K562 (cell line): ENCODE measurements around the gene MAP3K15. TPM values are rescaled to one million over a fixed set of nuclear protein-coding genes. Genes with fewer than 3 reads are reported as not detected.

Experiments used
- ATAC-seq: fragments of 200-7000 bp; cut with Tn5 transposase; 3 replicates; pipeline ENCODE4 v1.9.1; 2020; ENCODE audit warnings: moderate library complexity
- BruUV-seq: library from RNA; stranded (reverse); fragments of 400-500 nt; replicated peaks from 2 replicates; lab custom pipeline; 2021; lab: Mats Ljungman, UMichigan
- CTCF ChIA-PET: fragments of 300-600 bp; formaldehyde crosslinking; extraction: SDS; loops from one replicate; lab custom pipeline; 2021; ENCODE audit warnings: low intra/inter-chr PET ratio; lab: Yijun Ruan, JAX
- POLR2A ChIA-PET: fragments of 300-600, 350-650 bp; sonication (Branson Sonifier 250); formaldehyde crosslinking; extraction: SDS; loops from one replicate; lab custom pipeline; 2021; ENCODE audit warnings: antibody characterized with exemption, inconsistent platforms; lab: Yijun Ruan, JAX
- DNase-seq, 4 experiments: peaks; one replicate each; pipeline versions ENCODE4 v3.0.0 to v3.0.0-alpha.2; 2011 to 2018; ENCODE audit warnings: low spot score in 3 of 4, mixed read lengths in 3 of 4; ENCODE audit errors: extremely low read depth in 1 of 4
- FAIRE-seq: peaks from 2 replicates; lab custom pipeline; 2011; peaks lifted over from hg19 to GRCh38; lab: Jason Lieb, UNC
- H2AFZ ChIP-seq: 2 replicates; pipeline ENCODE4 v1.6.0; 2011; ENCODE audit warnings: low read depth, low read length, control low read depth, inconsistent platforms
- H3K27ac ChIP-seq: fragments of 200-600 bp; 3 replicates; pipeline ENCODE4 v1.8.0; 2011; ENCODE audit warnings: low read depth, mild to moderate bottlenecking, control low read depth, inconsistent platforms, low read length, moderate library complexity, mixed read lengths; ENCODE audit errors: extremely low read depth
- H3K27me3 ChIP-seq, 2 experiments: fragments of 300-600 bp in 1 of 2; 2 replicates in 1 of 2; 3 replicates in 1 of 2; pipeline versions ENCODE4 v1.6.0 to v1.8.0; 2011; ENCODE audit warnings: inconsistent platforms in 2 of 2, low read length in 2 of 2, mild to moderate bottlenecking in 1 of 2, mixed read lengths in 1 of 2, moderate library complexity in 1 of 2; ENCODE audit not compliant: control insufficient read depth in 2 of 2, insufficient read depth in 2 of 2
- H3K36me3 ChIP-seq: fragments of 300-600 bp; 3 replicates; pipeline ENCODE4 v1.8.0; 2011; ENCODE audit warnings: mild to moderate bottlenecking, low read length, inconsistent platforms; ENCODE audit not compliant: control insufficient read depth, insufficient read depth
- H3K4me1 ChIP-seq, 2 experiments: fragments of 200-600 bp in 1 of 2; replicated peaks in 1 of 2; 2 replicates in 1 of 2; 3 replicates in 1 of 2; pipeline versions ENCODE4 v1.5.1 to v1.8.0; 2011; ENCODE audit warnings: inconsistent platforms in 2 of 2, low read length in 2 of 2, mild to moderate bottlenecking in 1 of 2, mixed read lengths in 1 of 2, moderate library complexity in 1 of 2; ENCODE audit not compliant: control insufficient read depth in 2 of 2, insufficient read depth in 2 of 2
- H3K4me2 ChIP-seq: 2 replicates; pipeline ENCODE4 v1.6.1; 2011; ENCODE audit warnings: low read length, control low read depth, inconsistent platforms, mixed read lengths; ENCODE audit not compliant: insufficient read depth
- H3K4me3 ChIP-seq: fragments of 200-600 bp; sonication (generic), shearing (Covaris generic); 2 replicates; pipeline ENCODE4 v1.5.1; 2016; ENCODE audit warnings: control low read depth, inconsistent platforms
- H3K79me2 ChIP-seq: fragments of 200-600 bp; 3 replicates; pipeline ENCODE4 v1.8.0; 2011; ENCODE audit warnings: low read length, inconsistent platforms; ENCODE audit not compliant: control insufficient read depth, insufficient read depth
- H3K9ac ChIP-seq, 2 experiments: 2 replicates each; pipeline versions ENCODE4 v1.6.0 to v1.6.1; 2011; ENCODE audit warnings: low read depth in 2 of 2, low read length in 2 of 2, control low read depth in 1 of 2, inconsistent platforms in 1 of 2, mild to moderate bottlenecking in 1 of 2, mixed read lengths in 1 of 2; ENCODE audit not compliant: insufficient read depth in 1 of 2
- H3K9me1 ChIP-seq: one replicate; pipeline ENCODE4 v1.6.0; 2011; ENCODE audit warnings: inconsistent platforms, mild to moderate bottlenecking, low read length, moderate library complexity; ENCODE audit not compliant: control insufficient read depth, insufficient read depth
- H3K9me3 ChIP-seq: replicated peaks from 2 replicates; pipeline ENCODE4 v1.5.1; 2011; ENCODE audit warnings: low read depth, low read length, inconsistent platforms; ENCODE audit not compliant: control insufficient read depth, insufficient read depth
- H4K20me1 ChIP-seq: replicated peaks from 2 replicates; pipeline ENCODE4 v1.6.1; 2011; ENCODE audit warnings: low read length, inconsistent platforms, mixed read lengths; ENCODE audit not compliant: control insufficient read depth, insufficient read depth
- ELF2 ChIP-seq: fragments of 250-450 bp; sonication (Bioruptor Pico); IDR thresholded peaks from 2 replicates; pipeline ENCODE4 v1.5.0; 2021; ENCODE audit warnings: mild to moderate bottlenecking
- KAT7 ChIP-seq: sonication (generic); formaldehyde crosslinking; IDR thresholded peaks from 2 replicates; pipeline ENCODE4 v1.8.0; 2022; ENCODE audit warnings: missing genetic modification reagents, mild to moderate bottlenecking, borderline replicate concordance
- OTX1 ChIP-seq: fragments of 450-650 bp; formaldehyde crosslinking; IDR thresholded peaks from 2 replicates; pipeline ENCODE4 v1.4.0; 2022; ENCODE audit warnings: mild to moderate bottlenecking
- SIN3B ChIP-seq: fragments of 450-650 bp; IDR thresholded peaks from 2 replicates; pipeline ENCODE4 v1.6.1; 2017; ENCODE audit warnings: low read depth, mild to moderate bottlenecking, moderate library complexity
- SMARCA4 ChIP-seq: fragments of 450-650 bp; IDR thresholded peaks from 2 replicates; pipeline ENCODE4 v1.6.1; 2016
- SP1 ChIP-seq: sonication (generic); formaldehyde crosslinking; IDR thresholded peaks from 2 replicates; pipeline ENCODE4 v1.8.1; 2022; ENCODE audit warnings: mild to moderate bottlenecking, missing genetic modification reagents
- SRSF9 ChIP-seq: fragments of 200-400 bp; formaldehyde crosslinking; IDR thresholded peaks from 2 replicates; pipeline ENCODE4 v1.6.1; 2017; ENCODE audit warnings: low read depth, low read length, borderline replicate concordance
- YY1 ChIP-seq, 3 experiments: IDR thresholded peaks; 2 replicates each; pipeline ENCODE4 v1.6.1; 2011; ENCODE audit warnings: low read length in 2 of 3, mild to moderate bottlenecking in 2 of 3, moderate library complexity in 2 of 3, borderline replicate concordance in 1 of 3, control low read depth in 1 of 3, low read depth in 1 of 3; ENCODE audit not compliant: insufficient read depth in 3 of 3, insufficient replicate concordance in 2 of 3, control insufficient read depth in 1 of 3, insufficient read length in 1 of 3; ENCODE audit errors: extremely low read depth in 1 of 3
- ZNF239 ChIP-seq: fragments of 250-450 bp; sonication (Bioruptor Pico); IDR thresholded peaks from 2 replicates; pipeline ENCODE4 v1.4.0; 2020; ENCODE audit warnings: mild to moderate bottlenecking
- ZNF77 ChIP-seq: fragments of 250-450 bp; sonication (Bioruptor Pico); IDR thresholded peaks from 2 replicates; pipeline ENCODE4 v1.5.0; 2020
- WGBS: fragments of 100-300 bp; shearing (Covaris generic); methylation state at CpG from one replicate; pipeline ENCODE4 v1.1.6; 2016; ENCODE audit warnings: low coverage, mixed read lengths; ENCODE audit not compliant: insufficient coverage; ENCODE audit errors: missing lambda C conversion rate; 5-methylcytosine and 5-hydroxymethylcytosine counted together
- in situ Hi-C: fragments of 300-500 bp; cut with MboI; formaldehyde crosslinking; loops from 4 replicates; pipeline ENCODE4 v1.15.0; 2018; ENCODE audit warnings: inconsistent platforms, mixed read lengths
- intact Hi-C: fragments of 100-400 bp; cut with micrococcal nuclease; formaldehyde crosslinking; loops from 2 replicates; pipeline ENCODE4 v1.14.2; 2022
- polyA plus RNA-seq, 8 experiments: library from polyadenylated mRNA; depleted of rRNA in 4 of 8; stranded (reverse) in 5 of 8; unstranded in 3 of 8; fragments of >200 nt; fragmentation: Nextera tagmentation in 2 of 8; fragmentation: Illumina TruSeq in 1 of 8; extraction: Ambion mirVana in 2 of 8; extraction: Trizol in 1 of 8; gene quantifications; 2 replicates each; pipeline versions ENCODE4 v1.2.1 to v1.2.3, GENCODE V29; 2011 to 2014; ENCODE audit warnings: inconsistent platforms in 1 of 8, missing spikeins in 1 of 8
- total RNA-seq, 7 experiments: library from RNA; depleted of rRNA in 6 of 7; stranded (reverse); fragments of >200 nt in 6 of 7; fragmentation: Illumina TruSeq in 2 of 7; extraction: Trizol in 2 of 7; gene quantifications; 2 replicates each; pipeline versions ENCODE4 v1.2.1 to v1.2.3, GENCODE V29; 2011 to 2021; ENCODE audit warnings: low replicate concordance in 1 of 7
- TF ChIP-seq, protein P1 (sequence below): sonication (generic); formaldehyde crosslinking; IDR thresholded peaks from 2 replicates; pipeline ENCODE4 v1.8.1; 2023; ENCODE audit warnings: mild to moderate bottlenecking, missing genetic modification reagents
- TF ChIP-seq, protein P2 (sequence below): fragments of 450-650 bp; formaldehyde crosslinking; IDR thresholded peaks from 2 replicates; pipeline ENCODE4 v1.4.0; 2020; ENCODE audit warnings: mild to moderate bottlenecking, moderate library complexity
- TF ChIP-seq, protein P3 (sequence below): fragments of 250-450 bp; sonication (Bioruptor Pico); IDR thresholded peaks from 2 replicates; pipeline ENCODE4 v1.8.0; 2022; ENCODE audit warnings: moderate library complexity, mild to moderate bottlenecking, inconsistent platforms
- TF ChIP-seq, protein P4 (sequence below): fragments of 450-650 bp; IDR thresholded peaks from 2 replicates; pipeline ENCODE4 v1.6.1; 2016; ENCODE audit warnings: antibody characterized with exemption

MAP3K15 gene
- total and polyA plus RNA-seq, 9 of the 15 experiments (the other 6 are each of a cell fraction or from before 2014, with no cell fraction given), result 0.03 to 0.29 (median 0.14) TPM; not detected in 5

DNA sequence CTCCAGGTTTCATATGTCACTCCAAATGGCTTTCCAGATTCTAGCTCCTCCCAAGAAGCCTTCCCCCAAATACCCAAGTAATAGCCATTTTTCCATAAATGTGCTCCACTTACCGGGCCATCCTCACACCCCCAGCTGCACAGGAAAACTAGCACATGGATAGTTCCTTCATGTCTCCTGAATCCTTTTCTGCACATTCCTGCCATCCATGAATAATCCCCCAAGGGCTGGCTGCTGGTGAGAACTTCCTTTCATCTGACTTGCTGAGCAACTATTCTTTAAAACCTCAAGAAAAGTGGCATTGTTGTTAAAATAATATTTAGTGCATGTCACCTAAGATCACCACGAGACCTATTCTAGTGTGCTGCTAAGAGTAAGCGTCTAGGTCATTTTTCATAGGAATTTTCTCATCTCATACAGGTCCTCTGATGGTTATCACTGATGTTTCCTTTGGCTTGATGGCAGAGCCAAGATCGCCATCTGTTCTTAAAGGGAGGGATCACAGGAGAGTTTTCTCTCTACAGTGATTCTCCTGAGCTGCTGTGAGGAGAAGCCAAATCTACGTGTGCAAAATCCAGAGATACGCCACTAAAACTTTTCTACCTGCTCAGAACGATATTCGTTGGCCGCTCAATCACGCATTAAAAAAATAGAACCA is 71.3 kb downstream of the MAP3K15 start (continued):
- TF ChIP-seq, protein P1, sequence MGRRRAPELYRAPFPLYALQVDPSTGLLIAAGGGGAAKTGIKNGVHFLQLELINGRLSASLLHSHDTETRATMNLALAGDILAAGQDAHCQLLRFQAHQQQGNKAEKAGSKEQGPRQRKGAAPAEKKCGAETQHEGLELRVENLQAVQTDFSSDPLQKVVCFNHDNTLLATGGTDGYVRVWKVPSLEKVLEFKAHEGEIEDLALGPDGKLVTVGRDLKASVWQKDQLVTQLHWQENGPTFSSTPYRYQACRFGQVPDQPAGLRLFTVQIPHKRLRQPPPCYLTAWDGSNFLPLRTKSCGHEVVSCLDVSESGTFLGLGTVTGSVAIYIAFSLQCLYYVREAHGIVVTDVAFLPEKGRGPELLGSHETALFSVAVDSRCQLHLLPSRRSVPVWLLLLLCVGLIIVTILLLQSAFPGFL (CRISPR knock-in tag), result no peak
- TF ChIP-seq SP1 (CRISPR knock-in tag), result no peak
- no peak for TF ChIP-seq SMARCA4
- TF ChIP-seq, protein P2, sequence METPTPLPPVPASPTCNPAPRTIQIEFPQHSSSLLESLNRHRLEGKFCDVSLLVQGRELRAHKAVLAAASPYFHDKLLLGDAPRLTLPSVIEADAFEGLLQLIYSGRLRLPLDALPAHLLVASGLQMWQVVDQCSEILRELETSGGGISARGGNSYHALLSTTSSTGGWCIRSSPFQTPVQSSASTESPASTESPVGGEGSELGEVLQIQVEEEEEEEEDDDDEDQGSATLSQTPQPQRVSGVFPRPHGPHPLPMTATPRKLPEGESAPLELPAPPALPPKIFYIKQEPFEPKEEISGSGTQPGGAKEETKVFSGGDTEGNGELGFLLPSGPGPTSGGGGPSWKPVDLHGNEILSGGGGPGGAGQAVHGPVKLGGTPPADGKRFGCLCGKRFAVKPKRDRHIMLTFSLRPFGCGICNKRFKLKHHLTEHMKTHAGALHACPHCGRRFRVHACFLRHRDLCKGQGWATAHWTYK (CRISPR knock-in tag), result no peak
- no peak for TF ChIP-seq SIN3B
- TF ChIP-seq OTX1 (CRISPR knock-in tag), result no peak

DNA sequence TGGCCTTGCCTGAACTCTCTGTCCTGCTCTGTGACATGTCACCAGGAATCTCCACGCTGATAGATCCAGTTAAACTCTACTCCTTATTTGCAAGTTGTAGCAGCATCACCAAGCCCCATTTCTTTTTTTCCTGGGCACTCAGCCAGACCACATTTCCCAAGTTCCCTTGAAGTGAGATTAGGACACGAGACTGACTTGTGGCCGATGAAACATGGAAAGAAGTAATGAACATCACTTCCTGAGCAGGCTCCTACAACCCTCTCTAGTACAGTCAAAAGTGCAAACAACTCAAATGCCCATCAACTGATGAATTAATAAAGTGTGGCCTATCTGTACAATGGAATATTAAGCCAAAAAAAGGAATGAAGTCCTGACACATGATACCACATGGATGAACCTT is 74.6 kb downstream of the MAP3K15 start:
- no peak for FAIRE-seq
- H3K4me1 ChIP-seq, result no peaks in the 10 kb centered on the region
- TF ChIP-seq, protein P3, sequence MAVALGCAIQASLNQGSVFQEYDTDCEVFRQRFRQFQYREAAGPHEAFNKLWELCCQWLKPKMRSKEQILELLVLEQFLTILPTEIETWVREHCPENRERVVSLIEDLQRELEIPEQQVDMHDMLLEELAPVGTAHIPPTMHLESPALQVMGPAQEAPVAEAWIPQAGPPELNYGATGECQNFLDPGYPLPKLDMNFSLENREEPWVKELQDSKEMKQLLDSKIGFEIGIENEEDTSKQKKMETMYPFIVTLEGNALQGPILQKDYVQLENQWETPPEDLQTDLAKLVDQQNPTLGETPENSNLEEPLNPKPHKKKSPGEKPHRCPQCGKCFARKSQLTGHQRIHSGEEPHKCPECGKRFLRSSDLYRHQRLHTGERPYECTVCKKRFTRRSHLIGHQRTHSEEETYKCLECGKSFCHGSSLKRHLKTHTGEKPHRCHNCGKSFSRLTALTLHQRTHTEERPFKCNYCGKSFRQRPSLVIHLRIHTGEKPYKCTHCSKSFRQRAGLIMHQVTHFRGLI, result no peak
- TF ChIP-seq KAT7, result no peak
- TF ChIP-seq SRSF9, result no peak
- TF ChIP-seq ELF2 (CRISPR knock-in tag), result no peak
- TF ChIP-seq ZNF239 (CRISPR knock-in tag), result no peak
- TF ChIP-seq, protein P4, sequence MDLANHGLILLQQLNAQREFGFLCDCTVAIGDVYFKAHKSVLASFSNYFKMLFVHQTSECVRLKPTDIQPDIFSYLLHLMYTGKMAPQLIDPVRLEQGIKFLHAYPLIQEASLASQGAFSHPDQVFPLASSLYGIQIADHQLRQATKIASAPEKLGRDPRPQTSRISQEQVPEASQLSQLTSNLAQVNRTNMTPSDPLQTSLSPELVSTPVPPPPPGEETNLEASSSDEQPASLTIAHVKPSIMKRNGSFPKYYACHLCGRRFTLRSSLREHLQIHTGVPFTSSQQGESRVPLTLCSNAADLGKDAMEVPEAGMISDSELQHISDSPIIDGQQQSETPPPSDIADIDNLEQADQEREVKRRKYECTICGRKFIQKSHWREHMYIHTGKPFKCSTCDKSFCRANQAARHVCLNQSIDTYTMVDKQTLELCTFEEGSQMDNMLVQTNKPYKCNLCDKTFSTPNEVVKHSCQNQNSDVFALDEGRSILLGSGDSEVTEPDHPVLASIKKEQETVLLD, result no peak
- TF ChIP-seq ZNF77, result no peak
- no peak for TF ChIP-seq YY1 (IDR thresholded peaks at IDR 0.05; ENCODE audit: borderline replicate concordance in 1 of 3, control insufficient read depth in 1 of 3, extremely low read depth in 1 of 3, insufficient read depth in 3 of 3, insufficient read length in 1 of 3, insufficient replicate concordance in 2 of 3, low read depth in 1 of 3, low read length in 2 of 3)

More for the DNA sequence above, 74.6 kb downstream of the MAP3K15 start:
- intact Hi-C loops (no loop called here), in situ Hi-C loops (no loop called here)
- no TSS peak for BruUV-seq
- H3K79me2 ChIP-seq, result no peaks in the 10 kb centered on the region
- H3K27me3 ChIP-seq, result no peaks in the 10 kb centered on the region; a peak in 2 of 5 replicates
- no peaks in the 10 kb centered on the region for H4K20me1 ChIP-seq
- no peak overlapping the region for H3K9ac ChIP-seq
- no peak for DNase-seq
- no peak overlapping the region for H3K27ac ChIP-seq
- no peaks in the 10 kb centered on the region for H3K9me1 ChIP-seq
- no peaks in the 10 kb centered on the region for H3K9me3 ChIP-seq
- WGBS, result 0% methylated on average over 3 of the region's 3 CpGs
- H3K4me3 ChIP-seq, result no peak overlapping the region
- no peak for ATAC-seq
- no peak overlapping the region for H2AFZ ChIP-seq
- CTCF ChIA-PET, result no interaction called here
- no peak overlapping the region for H3K4me2 ChIP-seq
- no peaks in the 10 kb centered on the region for H3K36me3 ChIP-seq
- POLR2A ChIA-PET, result no interaction called here
